Stimulated activated CD4-positive, alpha-beta T cell treated with anti-CD3 and anti-CD28 coated beads, Interleukin-1b, Interleukin-23, amount 100 ng/mL, for 24 hours (primary cell): ENCODE results near the gene RAC3.

Experiments used
- DNase-seq, 4 experiments: peaks; one replicate each; pipeline ENCODE4 v3.0.0-alpha.2; 2020; ENCODE audit warnings: low read depth in 4 of 4, low spot score in 1 of 4

RAC3 gene

GRCh38 chr17:82012261-82012639 is 19.2 kb upstream of the RAC3 start:
- no peak for DNase-seq

- no peak for DNase-seq
These were observed 18.7 kb upstream of the RAC3 start for GRCh38 chr17:82012640-82013295.

GRCh38 chr17:82013341-82013740 is 18.1 kb upstream of the RAC3 start:
- DNase-seq = no peak

DNA sequence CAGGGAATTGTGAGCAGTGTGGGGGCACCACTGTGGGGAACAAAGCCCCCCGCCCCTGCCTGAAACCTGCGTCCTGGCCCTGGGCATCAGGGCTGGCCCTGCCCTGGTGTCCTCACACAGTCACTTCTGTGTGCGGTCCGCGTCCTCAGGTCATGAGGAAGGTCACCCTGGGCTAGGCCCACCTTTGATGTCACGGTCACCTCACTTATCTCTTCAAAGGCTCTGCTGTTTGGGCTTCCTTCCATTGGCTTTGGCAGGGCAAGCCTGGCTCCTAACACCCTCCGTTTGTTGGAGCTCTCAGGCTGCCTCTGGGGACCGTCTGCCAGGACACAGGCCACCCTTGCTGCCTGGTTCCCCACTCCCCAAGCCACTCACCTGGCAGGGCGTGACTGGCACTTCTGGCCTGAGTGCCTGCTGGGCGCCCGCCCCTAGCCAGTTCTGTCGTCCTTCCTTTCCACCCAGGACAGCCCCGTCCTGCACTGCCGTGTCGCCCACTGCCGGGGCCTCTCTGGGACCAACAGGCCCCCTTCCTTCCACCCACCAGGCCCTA is 17.6 kb upstream of the RAC3 start:
- DNase-seq = no peak

- no peak for DNase-seq
These were observed 17.0 kb upstream of the RAC3 start for GRCh38 chr17:82014432-82014831.

DNA sequence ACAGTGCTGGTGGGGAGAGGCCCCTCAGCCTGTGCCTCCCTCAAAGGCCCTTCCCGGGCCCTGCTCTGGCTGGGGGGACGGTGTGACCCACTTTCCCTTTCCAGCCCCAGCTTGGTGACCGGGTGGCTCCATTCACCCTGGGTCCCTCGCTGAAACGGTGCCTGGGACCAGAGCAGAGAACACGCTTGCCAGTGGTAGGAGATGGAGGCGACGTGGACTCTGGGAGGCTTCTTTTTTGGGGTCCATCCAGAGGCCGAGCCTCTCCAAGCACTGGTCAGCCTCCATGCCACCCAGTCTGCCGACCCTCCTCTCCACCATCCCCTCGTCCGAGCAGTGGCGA is 16.5 kb upstream of the RAC3 start:
- DNase-seq = no peak

DNA sequence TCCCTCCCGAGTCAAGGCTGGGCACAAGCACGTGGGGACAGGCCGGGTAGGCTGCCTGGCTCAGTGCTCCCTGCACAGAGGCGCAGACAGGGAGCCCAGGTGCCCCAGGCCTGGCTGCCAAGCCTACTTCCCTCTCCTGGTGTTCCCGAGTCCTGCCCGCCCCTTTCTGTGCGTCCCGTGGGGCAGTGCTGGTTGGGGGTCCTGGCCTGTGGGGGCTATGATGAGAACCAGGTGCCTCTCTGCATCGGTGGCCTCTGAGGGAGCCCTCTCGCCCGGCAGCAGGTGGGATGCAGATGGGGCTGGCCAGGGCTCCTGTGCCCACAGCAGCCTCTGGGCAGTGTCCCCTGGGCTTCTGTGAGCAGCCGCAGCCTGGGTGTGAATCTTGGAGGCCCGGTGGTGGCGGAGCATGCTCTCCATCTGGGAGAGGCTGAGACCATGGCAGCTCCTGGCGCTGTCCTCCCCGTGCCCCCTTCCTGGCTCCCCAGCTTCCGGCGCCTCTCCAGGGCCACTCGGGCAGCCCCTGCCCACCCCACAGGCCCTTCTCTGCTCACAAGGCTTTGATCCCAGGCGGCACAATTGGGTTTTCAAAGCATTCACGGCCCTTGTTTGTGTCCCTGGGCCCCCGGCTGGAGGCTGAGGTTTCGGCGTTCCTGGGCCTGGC is 16.0 kb upstream of the RAC3 start:
- no peak for DNase-seq

GRCh38 chr17:82016061-82016874 is 15.2 kb upstream of the RAC3 start:
- no peak for DNase-seq

- DNase-seq = no peak
These were observed 14.5 kb upstream of the RAC3 start for GRCh38 chr17:82016875-82017459.

- no peak for DNase-seq
These were observed 13.8 kb upstream of the RAC3 start for GRCh38 chr17:82017612-82018151.

- no peak for DNase-seq
These were observed 13.1 kb upstream of the RAC3 start for GRCh38 chr17:82018152-82018988.

GRCh38 chr17:82018989-82019689 is 12.3 kb upstream of the RAC3 start:
- DNase-seq = no peak

- DNase-seq = peak; percentile 43 to 62 (median 54)
These were observed 11.5 kb upstream of the RAC3 start for GRCh38 chr17:82019690-82020571.

DNA sequence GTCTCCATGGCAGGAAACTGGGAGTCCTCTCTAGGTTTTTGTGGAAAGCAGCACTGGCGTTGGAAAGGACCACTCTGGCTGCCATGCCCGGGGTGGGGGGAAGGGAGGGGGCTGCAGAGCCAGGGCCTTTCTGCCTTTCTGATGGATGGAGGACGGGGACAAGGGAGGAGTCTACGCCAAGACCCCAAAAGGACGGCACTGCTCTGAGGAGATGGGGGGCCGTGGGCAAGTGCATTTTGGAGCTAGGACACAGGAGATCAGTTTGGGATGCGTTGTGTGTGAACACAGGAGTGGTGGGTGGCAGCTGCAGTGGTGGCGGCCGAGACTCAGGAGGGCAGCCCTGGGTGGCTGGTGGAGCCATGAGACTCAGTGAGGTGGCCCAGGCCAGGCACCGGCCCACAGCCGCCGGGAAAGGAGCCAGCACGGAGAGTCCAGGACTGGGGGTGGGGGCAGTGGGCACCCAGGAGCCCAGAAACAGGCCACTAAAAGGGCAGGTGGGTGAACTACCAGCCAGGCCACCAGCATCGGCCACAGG is 10.8 kb upstream of the RAC3 start:
- DNase-seq = no peak

DNA sequence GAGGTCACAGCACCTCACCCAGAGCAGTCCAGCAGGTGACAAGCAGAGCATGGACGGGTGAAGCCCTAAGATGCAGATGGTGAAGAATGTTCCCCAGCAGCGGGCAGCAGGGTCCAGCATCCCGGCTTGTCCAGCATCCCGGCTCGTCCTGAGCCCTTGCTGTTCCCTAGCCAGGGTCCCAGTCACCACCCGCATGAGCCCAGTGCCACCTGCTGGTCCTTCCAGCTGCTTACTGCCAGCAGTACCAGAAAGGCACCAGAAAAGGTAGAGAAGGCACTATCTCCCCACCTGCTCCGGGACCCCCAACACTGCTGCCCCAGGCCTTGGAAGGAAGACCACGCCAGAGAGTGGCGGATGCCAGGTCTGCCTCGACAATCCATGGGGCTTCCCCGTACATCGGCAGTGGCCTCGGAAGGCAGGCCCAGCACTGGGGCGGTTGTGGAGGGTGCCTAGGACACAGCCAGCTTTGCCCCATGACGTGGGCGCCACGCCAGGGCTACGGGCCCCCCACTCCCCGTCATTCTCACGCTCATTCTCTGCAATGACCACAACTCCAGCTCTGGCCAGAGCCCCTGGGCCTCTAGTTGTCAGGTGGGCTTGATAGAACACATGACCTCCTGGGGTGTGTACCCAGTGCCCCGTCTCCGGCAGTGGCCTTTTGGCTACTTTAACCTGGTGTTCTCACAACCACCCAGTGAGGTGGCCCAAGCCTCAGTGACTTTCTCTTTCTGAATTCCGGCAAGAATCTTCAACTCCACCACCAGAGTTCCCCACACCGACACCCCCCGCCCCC is 10.2 kb upstream of the RAC3 start:
- DNase-seq = peak in 1 of 4 experiments; percentile 27

- no peak for DNase-seq
These were observed 9.6 kb upstream of the RAC3 start for GRCh38 chr17:82021900-82022309.

DNA sequence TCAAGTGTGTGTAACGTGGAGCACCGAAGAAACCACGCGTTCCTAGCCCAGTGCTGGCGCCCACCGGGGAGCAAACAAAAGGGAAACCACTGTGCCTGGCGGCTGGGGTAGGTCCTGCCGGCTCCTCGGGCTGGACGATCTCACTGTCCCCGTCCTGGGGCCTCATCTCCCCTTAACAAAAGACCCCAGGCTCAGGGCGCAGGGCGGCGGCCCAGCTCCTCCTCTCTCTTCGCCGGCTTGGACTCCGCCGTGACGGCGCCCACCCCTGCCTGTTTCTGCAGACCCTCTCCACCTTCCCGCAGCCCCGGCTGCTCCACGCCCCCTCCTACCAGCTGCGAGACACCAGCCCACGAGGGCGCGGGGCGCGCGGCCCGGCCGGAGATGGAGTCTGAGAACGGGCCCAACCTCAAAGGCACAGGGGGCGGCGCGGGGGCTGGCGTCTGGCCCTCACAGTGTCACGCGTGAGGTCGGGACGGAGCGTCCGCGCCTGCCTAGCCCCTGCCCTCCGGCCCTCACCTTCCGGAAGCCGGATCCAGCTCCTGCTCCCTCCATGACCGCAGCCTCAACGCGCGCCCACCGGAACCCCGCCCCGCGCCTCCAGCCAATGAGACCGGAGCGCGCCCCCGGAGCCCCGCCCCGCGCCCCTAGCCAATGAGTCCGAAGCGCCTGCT is 9.0 kb upstream of the RAC3 start, which contains the start of gene CENPX:
TSS of gene CENPX (minus strand) at position 569 of the 671 bp plus-strand sequence. CDS start at position 552, 17 bp downstream.
- no peak for DNase-seq
